GM21390 (cell line): ENCODE results near the gene CENPN.

Experiments
- ATAC-seq: cut with Tn5 transposase; IDR thresholded peaks from one replicate; pipeline ENCODE4 v1.9.1; 2021; ENCODE audit not compliant: unreplicated experiment

CENPN gene

DNA sequence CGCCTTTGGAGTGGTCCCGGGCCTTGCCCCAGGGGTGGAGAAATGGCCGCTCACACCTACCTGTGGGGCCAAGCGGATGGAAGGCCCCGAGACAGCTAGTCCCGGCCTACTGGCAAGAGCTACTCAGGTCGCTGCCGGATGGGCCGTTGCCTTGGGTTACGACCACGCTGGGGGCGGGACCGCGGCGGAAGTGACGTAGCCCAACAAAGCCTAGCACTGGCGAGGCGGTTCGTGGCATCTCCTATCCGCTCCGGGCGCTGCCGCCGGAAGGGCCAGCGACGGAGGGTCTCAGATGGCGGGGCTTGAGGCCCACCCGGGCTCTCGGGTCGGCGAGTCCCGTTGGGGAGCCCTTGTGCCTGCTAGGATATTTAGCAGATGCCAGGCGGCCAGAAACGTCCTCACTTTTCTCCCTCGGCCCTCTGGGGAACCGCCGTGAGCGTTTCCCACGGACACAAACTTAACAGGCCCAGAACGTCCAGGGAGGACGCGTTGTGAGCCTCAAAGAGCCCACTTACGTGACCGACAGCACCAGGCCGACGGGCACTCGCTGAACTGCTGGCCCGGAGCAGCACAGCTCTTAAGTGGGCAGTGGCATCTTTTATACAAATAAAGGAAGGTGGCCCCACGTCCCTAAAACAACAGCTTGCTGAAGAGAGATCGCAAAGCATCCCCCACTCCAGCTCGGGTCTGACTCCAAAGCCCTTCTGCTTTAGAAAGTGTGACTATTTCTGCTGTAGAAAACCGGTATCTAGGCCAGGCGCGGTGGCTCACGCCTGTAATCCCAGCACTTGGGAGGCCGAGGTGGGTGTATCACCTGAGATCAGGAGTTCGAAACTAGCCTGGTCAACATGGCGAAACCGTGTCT lies 70.3 kb downstream of the CENPN start, which contains the start of gene C16orf46:
Gene C16orf46 (minus strand): TSS at position 163 of the 865 bp plus-strand sequence. CDS start 13,283 bp downstream, outside the sequence.
- ATAC-seq = peak; percentile 96

DNA sequence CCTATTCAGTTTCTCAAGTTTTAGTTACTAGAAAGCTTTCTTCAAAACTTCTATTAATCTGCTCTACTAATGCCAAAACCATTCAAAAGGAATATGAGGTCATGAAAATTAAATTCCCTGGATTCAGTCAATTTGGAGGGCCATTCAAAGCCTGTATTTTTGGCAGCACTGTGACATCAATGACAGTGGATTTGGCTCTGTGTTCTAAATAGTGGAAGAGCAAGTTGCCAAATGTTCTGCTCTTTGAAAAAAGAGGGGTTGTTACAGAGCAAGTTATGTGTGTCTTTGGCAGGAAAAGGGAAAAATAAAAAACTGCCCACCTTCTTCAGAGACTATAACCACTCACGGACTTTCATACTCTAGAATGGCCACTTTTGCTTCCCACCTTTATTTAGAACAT lies 73.2 kb downstream of the CENPN start:
- ATAC-seq = no peak

DNA sequence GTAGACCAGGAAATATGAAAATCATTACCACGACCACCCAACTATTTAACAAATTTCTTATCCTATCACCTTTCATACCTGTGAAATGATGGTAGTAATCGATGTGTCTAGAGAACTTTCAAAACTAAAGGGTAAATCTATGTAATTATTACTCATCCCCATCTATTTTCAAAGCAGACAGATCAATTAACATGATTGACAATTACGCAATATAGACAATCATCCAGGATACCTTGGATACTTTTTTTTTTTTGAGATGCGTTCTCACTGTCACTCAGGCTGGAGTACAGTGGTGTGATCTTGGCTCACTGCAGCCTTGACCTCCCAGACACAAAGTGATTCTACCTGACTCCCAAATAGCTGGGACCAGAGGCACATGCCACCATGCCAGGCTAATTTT lies 74.0 kb downstream of the CENPN start:
- ATAC-seq = no peak
